ENCODE measurements around the gene TACC2.

Gene TACC2

DNA sequence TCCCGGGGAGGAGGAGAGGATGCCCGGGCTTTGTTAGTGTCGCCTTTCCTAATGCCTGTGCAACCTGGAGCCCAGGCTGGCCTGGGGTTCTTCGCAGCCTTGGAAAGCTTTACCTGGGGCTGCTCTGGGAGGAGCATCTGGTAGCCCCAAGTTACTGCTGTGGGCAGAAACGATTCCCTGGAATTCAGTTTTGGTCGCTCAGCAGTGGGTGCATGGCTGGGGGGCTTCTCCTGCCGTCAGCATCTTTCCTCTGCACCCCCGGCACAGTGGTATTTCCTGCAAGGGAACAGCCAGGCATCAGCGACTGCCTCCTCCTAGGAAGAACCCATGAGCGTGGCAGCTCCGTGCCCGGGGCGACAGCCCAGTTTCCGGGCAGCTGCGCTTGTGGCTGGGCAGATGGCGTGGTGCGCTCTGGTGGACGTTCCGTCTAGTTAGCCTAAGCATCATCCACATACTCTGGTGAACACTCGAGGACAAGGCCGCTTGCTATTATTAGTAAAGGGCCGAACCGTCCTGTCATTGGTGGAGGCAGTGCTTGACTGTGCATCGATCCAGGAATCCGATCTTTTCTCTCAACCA lies 175.1 kb downstream of the TACC2 start:
- no peak for DNase-seq (ENCODE audit: extremely low read depth in 1 of 2, low read depth in 1 of 2)

DNA sequence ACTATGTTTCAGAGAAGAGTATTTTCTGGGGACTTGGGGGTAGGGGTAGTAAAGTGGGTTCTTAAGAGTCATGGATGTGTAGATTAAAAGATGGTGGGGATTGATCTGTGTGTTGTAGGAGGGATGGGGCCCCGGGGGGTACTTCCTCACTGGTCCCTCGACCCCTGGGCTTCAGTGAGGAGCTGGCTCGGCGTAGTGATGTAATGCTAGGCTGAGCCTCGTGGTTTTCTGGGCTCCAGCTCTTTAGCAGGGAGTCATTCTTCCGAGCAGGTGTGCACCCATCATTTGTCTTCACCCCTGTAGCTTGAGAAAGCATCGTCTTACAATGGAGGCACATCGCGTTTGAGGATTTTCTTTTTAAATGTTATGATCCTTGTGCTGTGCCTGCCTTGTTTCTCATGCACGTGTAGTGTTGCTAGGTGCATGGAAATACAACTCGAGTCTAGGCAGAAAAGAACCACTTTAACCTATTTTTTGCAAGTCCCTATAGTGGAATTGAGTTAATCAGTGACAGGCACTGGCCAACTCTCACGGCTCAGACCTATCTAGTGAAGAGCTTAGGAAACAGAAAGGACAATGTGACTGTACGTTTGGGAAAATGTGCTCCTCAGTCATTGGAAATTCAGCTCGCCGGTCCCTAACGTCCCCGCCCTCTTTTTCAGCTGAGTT lies 176.0 kb downstream of the TACC2 start:
- DNase-seq (ENCODE audit: extremely low read depth in 1 of 2, low read depth in 1 of 2): no peak

DNA sequence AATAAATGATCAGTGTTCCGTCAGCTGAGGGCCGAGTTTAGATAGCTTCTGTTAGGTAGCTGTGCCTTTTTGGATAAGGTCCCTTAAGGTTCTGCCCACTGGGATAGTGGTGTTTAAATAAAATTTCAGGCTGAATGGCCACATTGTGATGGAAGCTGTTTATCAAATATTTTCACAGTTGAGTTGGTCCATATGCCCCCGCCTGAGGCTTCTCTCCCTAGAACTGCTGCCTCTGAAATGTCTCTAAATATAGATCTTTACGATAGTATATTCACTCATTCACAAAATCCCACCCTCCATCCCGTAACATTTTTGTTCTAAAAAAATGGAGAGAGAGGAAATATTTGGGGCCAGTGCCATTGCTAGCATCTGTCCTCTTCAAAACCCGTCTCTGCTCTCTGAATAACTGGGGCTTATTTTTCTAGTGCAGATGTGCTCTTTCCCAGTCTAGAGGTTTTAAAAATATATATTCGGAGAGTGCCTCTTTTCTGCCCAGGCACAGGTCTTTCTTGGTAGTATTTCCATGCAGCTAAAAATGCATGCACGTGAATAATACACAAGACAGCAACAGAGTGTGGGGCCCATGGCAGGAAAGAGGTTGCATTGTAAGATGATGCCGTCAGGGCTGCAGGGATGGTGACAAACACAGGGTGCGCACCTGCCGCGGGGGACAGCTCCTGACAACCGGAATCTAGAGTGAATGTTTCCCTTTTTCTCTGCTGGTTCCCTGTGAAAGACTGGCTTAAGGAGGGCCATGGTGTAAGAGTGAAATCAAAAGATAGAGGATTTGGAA lies 176.7 kb downstream of the TACC2 start:
- no peak for DNase-seq (ENCODE audit: extremely low read depth in 1 of 2, low read depth in 1 of 2)

DNA sequence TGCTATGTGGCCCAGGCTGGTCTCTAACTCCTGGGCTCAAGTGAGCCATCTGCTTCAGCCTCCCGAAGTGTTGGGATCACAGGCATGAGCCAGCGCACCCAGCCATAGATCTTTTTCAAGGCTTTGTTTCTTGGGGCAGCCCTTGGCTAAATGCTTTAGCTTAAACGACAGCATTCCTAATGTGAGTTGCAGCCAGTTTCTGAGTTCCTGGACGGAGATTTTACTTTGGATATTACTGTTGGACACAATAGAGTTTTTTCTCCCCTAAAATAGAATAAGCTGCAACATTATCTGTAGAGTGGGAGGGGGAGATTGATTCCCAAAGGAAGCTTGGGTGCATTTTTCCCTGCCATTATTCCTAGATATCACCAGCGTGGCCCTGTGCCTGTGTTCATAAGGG lies 179.1 kb downstream of the TACC2 start:
- no peak for DNase-seq (ENCODE audit: extremely low read depth in 1 of 2, low read depth in 1 of 2)

DNA sequence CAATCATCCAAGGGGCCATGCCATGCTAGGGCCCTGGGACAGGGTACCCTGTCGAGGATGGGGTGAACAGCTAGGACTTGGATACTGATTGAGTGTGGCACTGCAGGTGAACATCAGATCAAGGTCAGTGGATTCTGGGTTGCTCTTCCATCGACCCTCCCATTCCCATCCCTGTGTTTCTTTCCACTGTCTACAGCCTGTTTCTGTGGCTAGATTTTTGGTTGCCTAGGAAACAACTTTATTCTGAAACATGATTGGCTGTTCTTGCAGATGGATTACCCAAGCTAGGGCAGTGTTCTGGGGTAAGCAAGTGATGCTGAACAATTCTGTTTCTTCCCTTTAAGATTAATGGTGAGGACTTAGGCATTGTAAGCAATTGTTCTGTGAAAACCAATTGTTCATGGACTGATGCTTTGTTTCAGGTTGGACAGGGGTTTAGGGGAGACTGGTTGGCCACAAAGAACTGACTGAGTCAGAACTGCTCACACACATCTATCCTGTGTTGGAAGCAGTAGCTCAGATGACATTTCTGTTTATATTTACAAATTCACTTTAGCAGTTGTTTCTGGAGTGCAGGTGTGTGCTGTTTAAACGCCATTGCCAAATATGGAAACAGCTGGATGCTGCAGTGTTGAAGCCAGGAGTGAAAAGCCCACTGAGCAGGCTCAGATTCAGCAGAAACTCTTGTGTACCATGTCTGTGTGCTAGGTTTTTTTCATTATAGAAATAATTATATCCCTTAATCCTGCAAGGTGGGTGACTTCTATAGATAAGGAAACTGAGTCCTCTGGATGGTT lies 179.8 kb downstream of the TACC2 start:
- DNase-seq (ENCODE audit: extremely low read depth in 1 of 2, low read depth in 1 of 2): no peak

DNA sequence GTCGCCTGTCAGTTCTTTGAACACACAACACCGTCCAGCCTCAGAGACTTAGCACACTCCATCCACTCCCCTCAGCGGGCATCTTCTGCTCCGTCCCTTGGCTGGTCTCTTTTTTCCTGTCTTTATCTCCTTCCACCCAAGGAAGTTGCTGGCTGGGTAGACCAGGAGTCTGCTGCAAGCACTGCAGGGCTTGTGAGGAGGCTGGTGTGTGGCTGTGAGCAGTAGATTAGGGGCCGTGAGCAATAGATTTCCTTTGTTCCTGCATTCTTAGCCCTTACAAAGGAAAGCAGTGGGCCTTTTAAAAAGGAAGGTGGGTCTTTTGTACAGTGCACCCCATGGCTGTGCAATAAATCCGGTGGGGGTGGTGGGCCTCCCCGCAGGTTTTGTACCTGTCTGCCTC lies 181.8 kb downstream of the TACC2 start:
- no peak for DNase-seq (ENCODE audit: extremely low read depth in 1 of 2, low read depth in 1 of 2)

DNA sequence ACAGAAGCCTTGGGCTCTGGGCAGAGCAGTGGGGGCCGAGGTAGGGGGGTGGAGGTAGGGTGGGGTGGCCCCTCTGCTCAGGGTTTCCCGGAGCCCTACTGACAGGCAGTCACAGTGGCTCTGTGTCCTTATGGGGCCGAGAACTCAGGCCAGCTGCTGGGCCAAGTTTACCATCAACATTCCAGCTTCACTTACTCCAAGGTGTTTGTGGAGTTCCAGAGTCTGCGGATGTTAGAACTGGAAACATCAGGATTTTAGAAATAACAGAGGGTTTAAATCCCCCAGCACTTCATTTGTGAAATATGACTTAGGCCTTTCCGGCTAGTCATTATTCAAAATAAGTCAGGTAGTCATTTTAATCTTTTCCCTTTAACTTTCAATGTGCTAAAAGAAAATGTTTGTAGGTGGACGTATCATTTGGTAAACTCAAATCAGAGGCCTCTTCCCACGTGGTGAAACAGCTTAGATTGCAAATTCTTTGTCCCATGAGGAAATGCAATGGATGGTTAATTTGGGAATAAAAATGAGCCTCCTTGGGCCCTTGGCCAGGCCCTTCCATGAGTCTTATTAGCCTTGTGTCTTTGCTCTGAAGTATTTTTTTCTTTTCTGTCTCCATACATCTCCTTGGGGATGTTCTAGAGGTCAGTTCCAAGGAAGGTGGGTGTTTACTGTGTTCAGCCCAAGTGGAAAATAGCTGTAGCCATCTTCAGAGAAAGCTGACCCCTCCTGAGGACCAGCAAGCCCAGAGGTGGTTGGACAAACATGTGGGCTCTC lies 182.5 kb downstream of the TACC2 start:
- DNase-seq (ENCODE audit: extremely low read depth in 1 of 2, low read depth in 1 of 2): no peak

DNA sequence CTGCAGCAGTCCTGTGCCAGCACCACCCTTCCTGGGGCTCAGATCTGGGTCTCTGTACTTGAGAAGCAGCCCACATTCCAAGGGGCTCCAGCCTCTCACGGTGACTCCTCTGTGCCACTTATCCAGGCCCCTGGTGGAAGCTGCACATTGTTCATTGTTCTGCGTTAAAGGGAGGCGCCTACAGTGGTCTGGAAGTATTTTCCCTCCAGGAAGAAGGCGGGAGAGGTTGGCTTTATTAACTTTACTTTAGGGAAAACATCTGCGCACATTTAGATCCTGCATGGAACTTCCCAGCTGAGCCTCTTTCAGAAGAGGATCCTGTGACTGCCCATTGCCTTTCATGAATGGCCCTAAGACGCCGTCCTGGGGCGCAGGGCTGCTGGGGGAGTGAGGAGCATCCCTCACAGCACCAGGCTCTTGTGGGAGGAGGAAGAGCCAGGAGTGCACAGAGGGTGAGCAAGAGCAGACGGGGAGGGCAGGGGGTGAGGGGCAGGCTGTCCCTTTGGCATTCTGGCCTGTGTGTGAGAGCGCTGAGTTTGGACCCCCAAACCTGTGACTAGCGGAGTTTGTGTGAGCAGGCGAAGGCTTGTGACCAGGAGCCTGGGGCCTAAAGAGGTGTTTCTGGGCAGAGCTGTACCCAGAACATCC lies 183.5 kb downstream of the TACC2 start:
- DNase-seq (ENCODE audit: extremely low read depth in 1 of 2, low read depth in 1 of 2): no peak

DNA sequence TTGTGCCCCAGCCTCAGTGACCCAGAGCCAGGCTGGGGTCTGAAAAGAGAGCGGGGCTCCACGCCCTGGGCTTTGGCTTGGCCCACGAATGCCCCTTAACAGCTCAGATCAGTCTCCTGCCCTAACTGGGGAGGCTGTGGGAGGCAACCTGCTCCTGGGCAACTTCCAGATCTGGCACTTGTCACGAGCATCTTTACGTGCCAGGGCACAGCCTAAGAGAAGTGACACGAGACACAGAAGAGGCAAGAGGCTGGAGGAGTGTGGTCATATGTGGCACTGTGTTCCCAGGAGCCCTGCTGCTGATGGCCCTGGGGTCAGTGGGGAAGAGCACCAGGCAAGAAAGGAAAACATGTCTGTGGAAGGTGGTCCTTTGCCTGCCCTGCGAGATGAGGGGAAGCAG lies 184.4 kb downstream of the TACC2 start:
- DNase-seq (ENCODE audit: extremely low read depth in 1 of 2, low read depth in 1 of 2): no peak

DNA sequence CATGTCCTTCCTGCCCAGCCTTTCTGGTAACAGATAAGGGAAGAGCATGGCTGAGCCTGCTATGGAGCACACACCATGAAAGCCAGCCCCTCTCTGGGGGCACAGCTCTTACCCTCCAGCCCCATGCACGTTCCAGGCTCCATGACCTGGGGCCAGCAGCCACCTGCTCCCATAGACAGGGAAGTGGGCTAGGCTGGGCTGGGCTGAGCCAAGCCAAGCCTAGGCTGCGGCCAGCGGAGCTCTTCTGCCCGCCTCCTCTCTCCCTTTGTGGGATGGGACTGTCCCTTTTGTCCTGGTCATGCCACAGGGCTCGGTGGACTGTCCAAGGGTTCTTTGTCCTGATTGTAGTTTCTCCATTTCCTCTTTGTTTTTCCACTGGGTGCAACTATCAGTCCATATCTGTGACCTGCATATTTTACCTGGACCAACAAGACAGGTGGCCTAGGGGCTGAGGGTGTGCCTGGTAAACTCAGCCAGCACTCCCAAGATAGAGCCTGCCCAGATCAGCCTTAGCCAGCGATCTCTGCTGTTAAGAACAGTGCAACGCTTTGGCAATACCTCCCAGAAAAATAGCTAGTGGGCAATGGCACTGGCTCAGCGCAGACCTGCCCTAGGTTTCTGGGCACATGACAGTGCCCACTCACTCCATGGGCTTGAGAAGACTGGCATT lies 184.9 kb downstream of the TACC2 start:
- no peak for DNase-seq (ENCODE audit: extremely low read depth in 1 of 2, low read depth in 1 of 2)

DNA sequence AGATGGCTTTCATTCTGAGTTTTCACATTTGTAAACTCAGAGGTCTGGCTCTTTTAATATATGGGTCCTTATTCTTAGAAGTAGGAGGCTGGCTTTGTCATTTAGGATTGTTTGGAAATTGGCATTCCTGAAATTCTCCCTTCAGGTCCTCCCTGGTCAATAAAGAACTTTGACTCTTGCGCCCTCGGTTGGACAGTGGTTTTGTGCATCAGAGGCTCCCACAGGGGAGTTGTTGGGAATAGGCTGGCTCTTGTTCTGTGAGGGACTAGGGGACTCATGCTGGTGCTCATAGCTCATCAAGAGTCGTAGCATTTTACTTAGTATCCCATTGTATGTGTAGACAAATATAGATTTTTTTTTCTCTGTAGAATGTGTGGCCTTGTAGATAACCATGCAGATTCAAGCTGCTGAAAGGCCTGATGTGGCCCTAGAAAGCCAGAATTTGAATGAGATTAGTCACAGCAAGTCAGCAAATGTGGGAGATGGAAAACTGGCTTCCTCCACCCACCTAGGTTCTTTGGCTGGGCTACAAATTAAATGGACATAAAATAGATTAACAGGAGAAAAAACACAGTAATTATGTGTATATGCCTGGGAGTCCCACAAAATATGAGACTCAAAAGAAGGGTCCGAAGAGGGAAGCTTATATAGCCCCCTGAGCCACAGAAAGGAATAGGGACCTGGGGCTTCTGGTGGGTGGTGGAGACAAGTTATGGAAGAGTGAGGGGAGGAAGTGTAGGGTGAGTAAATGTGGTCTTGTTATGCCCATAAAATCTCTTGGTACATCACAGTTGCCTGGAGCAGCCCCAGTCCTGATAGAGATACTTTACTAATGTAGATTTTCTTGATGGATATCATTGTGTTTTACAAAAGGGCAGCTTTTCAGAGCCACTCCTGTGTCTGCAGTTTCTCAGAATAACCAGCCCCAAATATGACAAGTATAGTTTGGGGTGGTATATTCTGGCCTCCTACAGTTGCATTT lies 187.6 kb downstream of the TACC2 start:
- DNase-seq (ENCODE audit: extremely low read depth in 1 of 2, low read depth in 1 of 2): no peak

DNA sequence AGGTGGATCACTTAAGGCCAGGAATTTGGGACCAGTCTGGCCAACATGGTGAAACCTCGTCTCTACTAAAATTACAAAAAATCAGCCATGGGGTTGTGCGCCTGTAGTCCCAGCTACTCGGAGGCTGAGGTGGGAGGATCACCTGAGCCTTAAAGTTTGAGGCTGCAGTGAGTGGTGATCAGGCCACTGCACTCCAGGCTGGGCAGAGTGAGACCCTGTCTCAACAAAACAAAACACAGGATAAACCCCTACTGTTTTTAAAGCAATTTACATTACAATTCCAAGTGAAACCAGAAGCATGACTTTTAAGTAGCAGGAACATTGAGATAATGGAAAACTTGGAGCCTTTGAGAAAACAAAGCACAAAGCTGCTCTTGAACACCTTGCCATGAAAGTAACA lies 189.7 kb downstream of the TACC2 start:
- DNase-seq (ENCODE audit: extremely low read depth in 1 of 2, low read depth in 1 of 2): no peak

DNA sequence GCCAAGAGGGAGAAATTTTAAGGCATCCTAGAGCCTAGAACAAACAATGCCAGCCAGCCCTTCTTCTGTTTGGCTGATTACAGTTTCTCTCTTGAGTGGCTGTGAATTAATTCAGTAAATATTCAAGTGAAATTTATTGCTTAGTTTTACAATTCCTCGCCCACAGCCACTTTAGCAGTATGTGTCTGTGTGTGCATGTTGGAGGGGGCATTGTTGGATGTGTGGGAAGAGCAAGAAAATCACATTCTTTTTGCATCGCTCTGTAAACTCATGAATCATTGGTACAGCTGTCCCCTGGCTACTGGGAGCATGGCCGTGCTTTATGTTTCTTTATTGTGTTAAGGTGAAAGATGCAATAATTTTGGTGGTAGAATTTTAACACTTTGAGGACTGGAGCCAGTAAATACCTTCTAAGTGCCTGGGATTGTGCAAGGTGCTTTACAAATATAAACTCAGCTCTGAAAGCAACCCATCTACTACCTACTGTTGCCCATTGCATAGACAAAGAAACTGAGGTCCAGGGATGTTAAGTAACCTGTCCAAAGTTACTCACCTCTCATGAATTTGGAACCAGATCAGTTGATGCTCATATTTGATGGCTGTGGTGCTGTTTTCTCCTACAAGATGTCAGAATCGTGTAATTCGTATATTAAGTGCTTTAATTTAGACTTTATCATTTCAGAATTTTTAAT lies 192.2 kb downstream of the TACC2 start:
- no peak for DNase-seq (ENCODE audit: extremely low read depth in 1 of 2, low read depth in 1 of 2)

DNA sequence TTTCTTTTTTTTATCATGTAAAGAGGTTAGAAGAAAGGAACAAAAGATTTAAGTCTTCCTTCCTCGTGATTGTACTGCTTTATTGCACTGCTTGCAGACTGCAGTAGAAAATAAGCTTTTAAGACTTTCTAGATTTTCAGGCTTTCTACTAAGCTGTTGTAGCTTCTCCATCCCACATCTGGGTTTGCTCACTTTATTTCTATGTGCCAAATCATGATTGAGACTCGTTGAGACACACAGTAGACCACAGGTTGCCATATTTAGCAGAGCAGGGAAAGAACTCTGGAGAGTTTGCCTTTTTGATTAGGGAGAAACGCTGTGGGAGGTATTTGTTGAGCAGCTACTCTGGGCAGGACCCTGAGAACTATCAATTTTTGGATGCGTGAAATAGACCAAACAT lies 192.9 kb downstream of the TACC2 start:
- DNase-seq (ENCODE audit: extremely low read depth in 1 of 2, low read depth in 1 of 2): no peak

DNA sequence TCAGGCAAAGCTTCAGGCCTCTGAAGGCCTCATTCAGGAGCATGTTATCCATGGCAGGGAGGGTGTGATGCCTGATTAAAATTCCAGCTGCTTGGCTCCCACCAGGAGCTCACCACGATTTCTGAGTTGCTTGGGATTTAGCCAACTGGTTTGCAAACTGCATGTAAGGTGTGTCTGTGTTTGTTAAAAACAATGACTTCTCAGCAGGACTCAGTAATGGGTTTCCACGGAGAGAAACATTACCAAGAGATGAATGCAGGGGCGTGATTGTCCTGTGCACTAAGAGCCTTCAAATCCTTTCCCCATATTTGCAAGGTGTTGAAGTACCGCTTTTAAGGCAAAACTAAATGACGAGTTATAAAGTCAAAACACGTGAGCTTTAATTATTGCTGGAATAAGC lies 193.3 kb downstream of the TACC2 start:
- DNase-seq (ENCODE audit: extremely low read depth in 1 of 2, low read depth in 1 of 2): no peak

DNA sequence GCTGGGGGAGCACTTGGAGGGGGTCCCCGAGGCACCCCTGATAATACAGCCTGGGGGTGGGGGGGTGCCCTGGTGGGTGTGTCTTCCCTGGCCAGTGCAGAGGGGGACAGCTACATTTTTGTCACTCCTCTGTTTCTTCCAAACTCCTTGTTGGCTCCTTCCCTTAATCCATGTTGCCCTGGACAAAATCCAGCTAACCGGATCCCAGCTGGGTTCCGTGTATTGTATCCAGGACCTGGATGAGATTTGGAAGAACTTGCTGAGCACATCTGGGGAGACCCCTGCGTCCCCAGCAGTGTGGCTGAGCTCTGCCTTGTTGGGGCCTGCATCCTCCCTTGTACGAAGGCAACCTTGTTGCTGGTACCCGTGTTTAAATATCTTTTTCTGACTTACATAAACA lies 195.3 kb downstream of the TACC2 start:
- DNase-seq (ENCODE audit: extremely low read depth in 1 of 2, low read depth in 1 of 2): no peak

DNA sequence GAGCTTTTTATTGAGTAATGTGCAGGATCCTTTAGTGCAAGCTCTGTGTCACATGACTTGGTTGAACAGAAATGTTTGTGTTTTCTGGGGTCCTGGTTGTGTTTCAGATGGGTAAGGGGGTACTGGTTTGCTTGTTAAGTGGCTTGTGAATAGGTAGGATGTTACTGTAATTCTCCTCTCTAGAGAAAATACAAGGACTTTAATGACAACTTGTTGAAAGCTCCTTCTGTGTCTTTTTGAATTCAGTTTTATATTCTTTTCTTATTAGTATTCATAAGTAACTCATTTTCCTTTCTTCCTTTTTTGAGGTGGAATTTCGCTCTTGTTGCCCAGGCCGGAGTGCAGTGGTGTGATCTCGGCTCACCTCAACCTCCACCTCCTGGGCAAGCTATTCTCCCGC lies 196.7 kb downstream of the TACC2 start:
- no peak for DNase-seq (ENCODE audit: extremely low read depth in 1 of 2, low read depth in 1 of 2)
